Prostate gland (tissue), 2 donors: ENCODE measurements around the gene ZNF446. TPM values are rescaled to one million over a fixed set of nuclear protein-coding genes. Genes with fewer than 3 reads are reported as not detected.
A peak's percentile ranks its signal among the peaks of the same experiment; 100 is the strongest.

Experiments used
- DNase-seq: peaks from one replicate; pipeline ENCODE4 v3.0.0-alpha.2; 2019; ENCODE audit warnings: low spot score
- H3K27ac ChIP-seq, 2 donors: fragments of 200-600 bp; sonication (generic); 2 replicates each; pipeline ENCODE4 v1.5.1; 2017 to 2019
- H3K27me3 ChIP-seq: fragments of 200-600 bp; sonication (generic); replicated peaks from 2 replicates; pipeline ENCODE4 v1.5.1; 2019; ENCODE audit not compliant: insufficient read depth
- H3K36me3 ChIP-seq, 2 donors: fragments of 200-600 bp; sonication (generic); 1 replicate in 1 of 2; 2 replicates in 1 of 2; pipeline versions ENCODE4 v1.5.1 to v1.8.1; 2017 to 2019
- H3K4me1 ChIP-seq: fragments of 200-600 bp; sonication (generic); replicated peaks from 2 replicates; pipeline ENCODE4 v1.5.1; 2019
- H3K4me3 ChIP-seq, 2 donors: fragments of 200-600 bp; sonication (generic); 2 replicates each; pipeline ENCODE4 v1.5.1; 2017 to 2019
- H3K9me3 ChIP-seq: fragments of 200-600 bp; sonication (generic); 2 replicates; pipeline ENCODE4 v1.5.1; 2017
- CTCF ChIP-seq, 4 experiments: fragments of 200-600 bp in 2 of 4; fragments of 450-650 bp in 2 of 4; sonication (generic) in 2 of 4; IDR thresholded peaks; 1 replicate in 3 of 4; 2 replicates in 1 of 4; pipeline ENCODE4 v1.5.1; 2016 to 2019; ENCODE audit warnings: antibody characterized with exemption in 4 of 4, mild to moderate bottlenecking in 2 of 4, moderate library complexity in 2 of 4
- POLR2A ChIP-seq: fragments of 450-650 bp; IDR thresholded peaks from one replicate; pipeline ENCODE4 v1.6.1; 2016; ENCODE audit warnings: antibody characterized with exemption, mild to moderate bottlenecking
- POLR2AphosphoS5 ChIP-seq: sonication (generic); formaldehyde crosslinking; IDR thresholded peaks from one replicate; pipeline ENCODE4 v1.6.1; 2017; ENCODE audit warnings: antibody characterized with exemption
- WGBS: methylation state at CpG from one replicate; pipeline ENCODE4 v1.1.5; 2018; 5-methylcytosine and 5-hydroxymethylcytosine counted together
- intact Hi-C: fragments of 100-400 bp; cut with DNase I; formaldehyde crosslinking; loops from one replicate; pipeline ENCODE4 v1.14.2; 2022
- total RNA-seq, 2 donors: library from RNA; depleted of rRNA; stranded (reverse); fragments of >200 nt; gene quantifications; one replicate each; pipeline ENCODE4 v1.1.0, GENCODE V29; 2016

Gene ZNF446
- total RNA-seq, 2 donors from 2014 or later, result 37.8 to 38.0 TPM

GRCh38 chr19:58476498-58477015 is 405 bp downstream of the ZNF446 start:
- intact Hi-C loops, result no loop called here
- Histone ChIP-seq H3K4me3 (peak overlapping the region; percentile 52 to 58), H3K9me3 (no peaks in the 10 kb centered on the region), H3K36me3 (no peaks in the 10 kb centered on the region), H3K4me1 (peaks cover 11% of the 10 kb centered on the region), H3K27ac (peak overlapping the region; percentile 85 to 86), H3K27me3 (no peaks in the 10 kb centered on the region)
- 1% methylated on average over 27 of the region's 27 CpGs for WGBS
- no peak for DNase-seq
- TF ChIP-seq POLR2AphosphoS5, result no peak

DNA sequence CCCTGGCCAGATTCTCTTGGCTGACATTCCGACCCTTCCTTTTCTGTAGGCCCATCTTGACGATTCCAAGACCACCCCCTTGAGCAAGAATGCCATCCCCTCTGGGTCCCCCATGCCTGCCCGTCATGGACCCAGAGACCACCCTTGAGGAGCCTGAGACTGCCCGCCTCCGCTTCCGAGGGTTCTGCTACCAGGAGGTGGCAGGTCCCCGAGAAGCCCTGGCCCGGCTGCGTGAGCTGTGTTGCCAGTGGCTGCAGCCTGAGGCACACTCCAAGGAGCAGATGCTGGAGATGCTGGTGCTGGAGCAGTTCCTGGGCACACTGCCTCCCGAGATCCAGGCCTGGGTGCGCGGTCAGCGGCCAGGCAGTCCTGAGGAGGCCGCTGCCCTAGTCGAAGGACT is 978 bp downstream of the ZNF446 start:
- Histone ChIP-seq H3K9me3 (no peaks in the 10 kb centered on the region), H3K27ac (peak overlapping the region; percentile 85 to 86), H3K27me3 (no peaks in the 10 kb centered on the region), H3K36me3 (no peaks in the 10 kb centered on the region), H3K4me1 (peaks cover 11% of the 10 kb centered on the region), H3K4me3 (peak overlapping the region in 1 of 2 donors; percentile 58)
- intact Hi-C loops, result no loop called here
- TF ChIP-seq CTCF (IDR thresholded peaks at IDR 0.05) (no peak), POLR2A (no peak), POLR2AphosphoS5 (no peak)
- WGBS, result 86% methylated on average over 15 of the region's 15 CpGs
- DNase-seq, result no peak

- Histone ChIP-seq H3K9me3 (no peaks in the 10 kb centered on the region), H3K27ac (no peak overlapping the region), H3K4me3 (no peak overlapping the region), H3K4me1 (peaks cover 11% of the 10 kb centered on the region), H3K36me3 (no peaks in the 10 kb centered on the region), H3K27me3 (no peaks in the 10 kb centered on the region)
- 86% methylated on average over 1 of the region's 1 CpG for WGBS
- TF ChIP-seq POLR2A (no peak), POLR2AphosphoS5 (no peak), CTCF (IDR thresholded peaks at IDR 0.05) (no peak)
- intact Hi-C loops, result no loop called here
- no peak for DNase-seq
These were observed 1.7 kb downstream of the ZNF446 start for GRCh38 chr19:58477871-58478270.

GRCh38 chr19:58479303-58479702 is 3.2 kb downstream of the ZNF446 start:
- peaks cover 11% of the 10 kb centered on the region for H3K4me1 ChIP-seq
- H3K4me3 ChIP-seq, result no peak overlapping the region
- no peak overlapping the region for H3K27ac ChIP-seq
- no peaks in the 10 kb centered on the region for H3K9me3 ChIP-seq
- no peaks in the 10 kb centered on the region for H3K27me3 ChIP-seq
- no peaks in the 10 kb centered on the region for H3K36me3 ChIP-seq
- DNase-seq, result no peak
- WGBS, result 74% methylated on average over 7 of the region's 7 CpGs
- intact Hi-C loops, result no loop called here
- TF ChIP-seq POLR2AphosphoS5, result no peak
- no peak for TF ChIP-seq POLR2A
- no peak for TF ChIP-seq CTCF (IDR thresholded peaks at IDR 0.05)

- no peak overlapping the region for H3K27ac ChIP-seq
- TF ChIP-seq POLR2A, result no peak
- TF ChIP-seq POLR2AphosphoS5, result no peak
- TF ChIP-seq CTCF (IDR thresholded peaks at IDR 0.05), result no peak
- peaks cover 11% of the 10 kb centered on the region for H3K4me1 ChIP-seq
- no peaks in the 10 kb centered on the region for H3K27me3 ChIP-seq
- H3K4me3 ChIP-seq, result no peak overlapping the region
- WGBS, result 90% methylated on average over 24 of the region's 28 CpGs
- intact Hi-C loops, result no loop called here
- H3K9me3 ChIP-seq, result no peaks in the 10 kb centered on the region
- no peaks in the 10 kb centered on the region for H3K36me3 ChIP-seq
- DNase-seq, result no peak
These were observed 3.8 kb downstream of the ZNF446 start for GRCh38 chr19:58479736-58480480.
